ENCODE results near the gene PPP6R3. TPM values are rescaled to one million over a fixed set of nuclear protein-coding genes. Genes with fewer than 3 reads are reported as not detected.

Gene PPP6R3
- total RNA-seq, 1 experiment from 2014 or later: 129 TPM

GRCh38 chr11:68649851-68650555 lies 189.5 kb downstream of the PPP6R3 start:
- no TSS peak for BruUV-seq (replicated peaks)
- Histone ChIP-seq H3K9me2 (ENCODE audit: insufficient read depth) (no peaks in the 10 kb centered on the region), H3K9me3 (ENCODE audit: insufficient read depth, low read depth) (no peaks in the 10 kb centered on the region; the same call in 1 of the 2 replicates), H2AFZ (no peak overlapping the region), H3F3A (ENCODE audit: insufficient read depth, low read depth) (peaks cover under 1% of the 10 kb centered on the region; the same call in 1 of the 2 replicates), H3K4me1 (replicated peaks; ENCODE audit: insufficient read depth) (no peaks in the 10 kb centered on the region), H4K20me1 (ENCODE audit: insufficient read depth) (no peaks in the 10 kb centered on the region), H3K4me2 (no peak overlapping the region), H3K27ac (no peak overlapping the region), H3K36me3 (ENCODE audit: low read depth) (no peaks in the 10 kb centered on the region), H3K27me3 (ENCODE audit: insufficient read depth, low read depth) (peaks cover 86% of the 10 kb centered on the region), H3K4me3 (no peak overlapping the region), H3K79me2 (ENCODE audit: low read depth) (no peaks in the 10 kb centered on the region)
- DNase-seq: no peak
- CTCF ChIA-PET: no interaction called here
- POLR2A ChIA-PET (ENCODE audit: unreplicated experiment): no interaction called here
- intact Hi-C loops (cut with micrococcal nuclease; ENCODE audit: unreplicated experiment): no loop called here
- no peak for TF ChIP-seq CTCF (conservative IDR thresholded peaks at IDR 0.05)
- TF ChIP-seq EZH2 (IDR thresholded peaks at IDR 0.05; ENCODE audit: low read depth): no peak

- H3K4me1 ChIP-seq (replicated peaks; ENCODE audit: insufficient read depth): no peaks in the 10 kb centered on the region
- H3F3A ChIP-seq (ENCODE audit: insufficient read depth, low read depth): no peaks in the 10 kb centered on the region
- H3K27me3 ChIP-seq (ENCODE audit: insufficient read depth, low read depth): peaks cover 89% of the 10 kb centered on the region
- DNase-seq: no peak
- no peak for TF ChIP-seq EZH2 (IDR thresholded peaks at IDR 0.05; ENCODE audit: low read depth)
- no peak for TF ChIP-seq CTCF (conservative IDR thresholded peaks at IDR 0.05)
- ChIA-PET POLR2A (ENCODE audit: unreplicated experiment) (no interaction called here), CTCF (no interaction called here)
- H3K27ac ChIP-seq: no peak overlapping the region
- no peaks in the 10 kb centered on the region for H3K36me3 ChIP-seq (ENCODE audit: low read depth)
- H3K79me2 ChIP-seq (ENCODE audit: low read depth): no peaks in the 10 kb centered on the region
- intact Hi-C loops (cut with micrococcal nuclease; ENCODE audit: unreplicated experiment): no loop called here
- H3K9me2 ChIP-seq (ENCODE audit: insufficient read depth): no peaks in the 10 kb centered on the region
- H4K20me1 ChIP-seq (ENCODE audit: insufficient read depth): no peaks in the 10 kb centered on the region
- no peaks in the 10 kb centered on the region; the same call in 1 of the 2 replicates for H3K9me3 ChIP-seq (ENCODE audit: insufficient read depth, low read depth)
- H3K4me3 ChIP-seq: no peak overlapping the region
- BruUV-seq (replicated peaks): no TSS peak
- H2AFZ ChIP-seq: no peak overlapping the region
- H3K4me2 ChIP-seq: no peak overlapping the region
Measured at GRCh38 chr11:68650801-68651200, 190.2 kb downstream of the PPP6R3 start.

- ChIA-PET POLR2A (ENCODE audit: unreplicated experiment) (no interaction called here), CTCF (no interaction called here)
- BruUV-seq (replicated peaks): no TSS peak
- Histone ChIP-seq H3K36me3 (ENCODE audit: low read depth) (no peaks in the 10 kb centered on the region), H3K4me2 (no peak overlapping the region), H3K27me3 (ENCODE audit: insufficient read depth, low read depth) (peaks cover 89% of the 10 kb centered on the region), H3K9me2 (ENCODE audit: insufficient read depth) (no peaks in the 10 kb centered on the region), H4K20me1 (ENCODE audit: insufficient read depth) (no peaks in the 10 kb centered on the region), H3F3A (ENCODE audit: insufficient read depth, low read depth) (no peaks in the 10 kb centered on the region), H3K4me1 (replicated peaks; ENCODE audit: insufficient read depth) (no peaks in the 10 kb centered on the region), H3K9me3 (ENCODE audit: insufficient read depth, low read depth) (no peaks in the 10 kb centered on the region), H2AFZ (no peak overlapping the region), H3K27ac (no peak overlapping the region), H3K79me2 (ENCODE audit: low read depth) (no peaks in the 10 kb centered on the region), H3K4me3 (no peak overlapping the region)
- no peak for DNase-seq
- intact Hi-C loops (cut with micrococcal nuclease; ENCODE audit: unreplicated experiment): no loop called here
- TF ChIP-seq CTCF (conservative IDR thresholded peaks at IDR 0.05): no peak
- TF ChIP-seq EZH2 (IDR thresholded peaks at IDR 0.05; ENCODE audit: low read depth): no peak
Measured at GRCh38 chr11:68651208-68651984, 190.8 kb downstream of the PPP6R3 start.
